Omental fat pad (tissue), 4 donors: ENCODE measurements around the gene WIPF3. TPM values are rescaled to one million over a fixed set of nuclear protein-coding genes. Genes with fewer than 3 reads are reported as not detected.

ENCODE experiments used
- ATAC-seq: fragments of 150-250 bp; one replicate; pipeline ENCODE4 v1.9.1; 2016; ENCODE audit warnings: mild to moderate bottlenecking, moderate library complexity; ENCODE audit not compliant: low FRiP score
- DNase-seq: peaks from one replicate; pipeline ENCODE4 v3.0.0-alpha.2; 2019; ENCODE audit warnings: low spot score
- total RNA-seq, 4 donors: library from RNA; depleted of rRNA; stranded (reverse); fragments of >200 nt; gene quantifications; one replicate each; pipeline ENCODE4 v1.1.0, GENCODE V29; 2016
- TF ChIP-seq, protein P1 (sequence below), 3 donors: fragments of 450-650 bp; IDR thresholded peaks; one replicate each; pipeline ENCODE4 v1.5.1; 2016 to 2017; ENCODE audit warnings: antibody characterized with exemption in 3 of 3, mild to moderate bottlenecking in 3 of 3, moderate library complexity in 2 of 3

WIPF3 gene
- total RNA-seq, 4 donors from 2014 or later = 0.19 to 1.6 (median 0.37) TPM

DNA sequence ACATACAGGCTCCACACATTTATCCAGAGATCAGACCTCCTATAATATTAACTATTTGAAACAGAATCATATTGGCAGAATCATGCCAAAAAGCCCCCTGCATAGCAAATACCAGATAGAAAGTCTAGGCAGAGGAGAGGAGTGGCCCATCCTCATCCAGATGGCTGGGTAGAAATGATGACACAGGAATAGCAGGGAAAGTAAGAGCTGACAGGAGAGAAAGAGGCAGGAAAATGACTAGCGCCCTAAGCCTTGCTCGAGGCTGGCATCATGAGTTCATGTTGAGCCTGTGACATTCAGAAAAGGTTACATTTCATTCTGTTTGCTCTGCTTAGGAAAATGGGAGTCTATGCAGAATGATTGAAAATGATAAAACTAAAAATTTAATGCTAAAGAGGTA, 27.6 kb downstream of the WIPF3 start:
- DNase-seq (no peak), ATAC-seq (no peak)
- TF ChIP-seq, protein P1, sequence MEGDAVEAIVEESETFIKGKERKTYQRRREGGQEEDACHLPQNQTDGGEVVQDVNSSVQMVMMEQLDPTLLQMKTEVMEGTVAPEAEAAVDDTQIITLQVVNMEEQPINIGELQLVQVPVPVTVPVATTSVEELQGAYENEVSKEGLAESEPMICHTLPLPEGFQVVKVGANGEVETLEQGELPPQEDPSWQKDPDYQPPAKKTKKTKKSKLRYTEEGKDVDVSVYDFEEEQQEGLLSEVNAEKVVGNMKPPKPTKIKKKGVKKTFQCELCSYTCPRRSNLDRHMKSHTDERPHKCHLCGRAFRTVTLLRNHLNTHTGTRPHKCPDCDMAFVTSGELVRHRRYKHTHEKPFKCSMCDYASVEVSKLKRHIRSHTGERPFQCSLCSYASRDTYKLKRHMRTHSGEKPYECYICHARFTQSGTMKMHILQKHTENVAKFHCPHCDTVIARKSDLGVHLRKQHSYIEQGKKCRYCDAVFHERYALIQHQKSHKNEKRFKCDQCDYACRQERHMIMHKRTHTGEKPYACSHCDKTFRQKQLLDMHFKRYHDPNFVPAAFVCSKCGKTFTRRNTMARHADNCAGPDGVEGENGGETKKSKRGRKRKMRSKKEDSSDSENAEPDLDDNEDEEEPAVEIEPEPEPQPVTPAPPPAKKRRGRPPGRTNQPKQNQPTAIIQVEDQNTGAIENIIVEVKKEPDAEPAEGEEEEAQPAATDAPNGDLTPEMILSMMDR (IDR thresholded peaks at IDR 0.05) = no peak

DNA sequence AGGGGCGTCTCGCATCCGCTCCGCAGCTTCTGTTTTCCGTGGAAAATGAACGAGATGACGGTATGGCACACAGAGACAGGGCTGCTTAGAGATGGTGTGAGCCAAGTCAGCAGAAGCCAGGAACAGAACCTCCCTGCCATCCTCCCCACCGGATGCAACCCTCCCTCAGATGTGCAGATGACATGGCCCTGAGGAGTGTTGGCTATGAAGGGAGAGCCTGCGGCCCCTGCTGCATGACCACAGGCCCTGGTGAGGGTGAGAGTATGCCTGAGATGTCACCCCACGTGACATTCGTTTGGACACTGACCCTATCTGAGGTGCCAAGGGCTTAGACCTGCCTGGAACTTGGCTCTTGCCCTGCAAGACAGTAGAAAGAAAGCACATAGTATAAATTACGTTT, 29.4 kb downstream of the WIPF3 start:
- DNase-seq (no peak), ATAC-seq (no peak)
- TF ChIP-seq, protein P1 (IDR thresholded peaks at IDR 0.05) = no peak

DNA sequence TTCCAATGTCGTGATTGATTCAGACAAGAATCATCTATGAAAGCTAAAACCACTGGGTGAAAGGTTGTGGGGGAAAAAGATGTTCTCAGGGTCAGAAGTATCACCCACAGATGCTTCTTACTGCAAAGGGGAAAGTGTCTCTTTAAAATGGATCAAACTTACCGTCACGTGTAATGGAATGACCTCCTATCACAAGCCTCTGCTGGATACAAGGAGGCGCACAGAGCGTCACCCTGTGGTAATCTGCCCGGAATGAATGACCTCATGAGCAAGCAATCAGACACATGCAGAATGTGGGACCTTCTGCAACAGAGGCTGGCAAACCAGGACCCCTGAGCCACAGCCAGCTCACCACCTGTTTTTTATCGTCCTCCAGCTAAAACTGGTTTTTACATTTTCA, 33.0 kb downstream of the WIPF3 start:
- ATAC-seq (no peak), DNase-seq (no peak)
- TF ChIP-seq, protein P1 (IDR thresholded peaks at IDR 0.05) = no peak

DNA sequence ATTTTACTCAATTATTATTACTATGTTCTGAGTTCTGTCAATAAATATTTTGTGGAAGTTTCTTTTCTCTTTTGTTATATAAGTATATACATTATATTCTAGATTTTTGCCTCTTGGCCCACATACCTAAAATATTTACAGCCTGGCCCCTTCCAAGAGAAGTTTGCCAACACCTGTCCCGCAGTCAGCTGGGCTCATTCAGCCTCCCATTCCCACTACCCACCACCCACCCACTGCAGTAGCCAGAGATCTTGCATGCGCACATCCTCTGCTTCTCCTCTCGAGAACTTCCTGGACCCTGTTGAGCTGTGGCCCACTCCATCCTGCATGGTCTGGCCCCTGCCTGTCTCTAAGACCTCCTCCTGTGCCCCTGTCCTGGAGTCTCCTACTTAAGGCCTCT, 33.6 kb downstream of the WIPF3 start:
- ATAC-seq (no peak), DNase-seq (no peak)
- TF ChIP-seq, protein P1 (IDR thresholded peaks at IDR 0.05) = no peak

DNA sequence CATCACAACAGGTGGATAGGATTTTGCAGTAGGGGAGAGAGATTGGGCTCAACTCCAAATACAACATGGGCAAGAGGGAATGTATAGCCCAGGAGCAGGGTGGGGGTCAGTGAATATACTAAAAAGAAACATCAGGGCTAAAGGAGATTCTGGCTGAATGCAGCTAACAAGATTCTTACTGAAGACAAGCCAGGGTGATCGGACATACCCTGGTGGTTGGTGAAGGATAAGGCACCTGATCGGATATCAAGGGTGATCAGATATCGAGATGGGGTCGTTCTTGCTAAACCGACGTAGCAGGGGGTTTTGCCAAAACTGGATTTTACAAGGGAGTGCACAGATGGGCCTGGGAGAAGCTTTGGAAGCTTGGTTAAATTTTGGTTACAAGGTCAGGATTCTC, 34.4 kb downstream of the WIPF3 start:
- no peak for DNase-seq
- no peak for ATAC-seq
- TF ChIP-seq, protein P1 (IDR thresholded peaks at IDR 0.05) = no peak

DNA sequence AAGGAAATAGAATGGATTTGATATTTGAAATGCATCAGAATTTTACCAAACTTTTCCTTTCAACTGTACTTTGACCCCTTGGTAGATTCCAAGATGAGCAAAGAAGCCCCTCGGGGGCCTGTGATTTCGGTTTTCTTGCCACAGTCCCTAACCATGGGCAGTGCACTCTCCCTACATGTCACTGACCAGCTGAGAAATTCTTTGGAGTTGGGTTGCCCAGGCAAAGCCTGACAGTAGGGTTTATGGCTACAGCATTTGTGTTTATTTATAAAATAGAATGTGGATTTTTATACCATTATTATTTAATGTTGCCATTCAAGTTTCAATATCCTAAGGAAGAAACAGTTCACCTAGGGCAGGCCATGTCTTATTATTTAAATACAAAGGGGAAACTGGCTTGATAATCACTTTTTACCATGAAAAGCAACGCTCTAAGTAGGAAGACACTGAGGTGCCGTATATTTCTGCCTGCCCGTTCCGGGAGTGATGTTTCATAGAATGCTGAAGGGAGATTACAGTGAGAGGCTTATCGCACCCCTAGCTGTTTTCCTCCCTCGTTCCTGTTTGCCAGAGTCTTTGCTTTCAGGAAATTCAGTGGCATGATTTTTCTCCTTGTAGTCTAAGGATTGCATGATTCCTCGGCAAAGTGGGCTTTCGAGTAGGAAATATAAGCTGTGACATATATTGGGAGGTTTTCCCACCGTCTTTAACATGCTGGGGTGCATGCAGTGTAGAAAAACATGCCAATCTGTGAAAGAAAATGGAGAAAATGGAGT, 35.8 kb downstream of the WIPF3 start:
- DNase-seq = no peak
- no peak for ATAC-seq
- TF ChIP-seq, protein P1 (IDR thresholded peaks at IDR 0.05) = no peak

DNA sequence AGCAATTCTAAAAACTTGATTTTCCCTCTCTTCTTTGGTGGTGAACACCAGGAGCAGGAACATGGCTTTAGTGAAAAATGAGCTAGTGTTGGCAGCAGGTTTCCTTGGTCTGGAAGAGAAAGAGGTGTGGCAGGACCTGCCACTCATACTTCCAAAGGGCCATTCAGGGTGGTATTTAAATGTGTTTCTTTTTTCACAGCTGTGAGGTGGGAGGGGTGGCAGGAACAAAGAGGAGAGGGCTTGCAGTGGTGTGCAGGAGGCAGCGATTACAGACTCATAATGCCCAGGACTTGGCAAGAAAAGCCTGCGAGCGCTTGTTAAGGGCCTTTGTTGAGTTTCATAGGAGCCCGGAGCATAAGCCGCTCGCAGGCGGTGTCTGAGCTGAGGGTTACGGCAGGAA, 36.8 kb downstream of the WIPF3 start:
- TF ChIP-seq, protein P1 (IDR thresholded peaks at IDR 0.05) = no peak
- no peak for ATAC-seq
- no peak for DNase-seq
